ACC112 (cell line): Measurements from ENCODE around the gene GPR3.
"Not testable (repeated sequence)": the region's sequence is repeated elsewhere in the genome, so short reads cannot be mapped to it uniquely, and the experiment has no call there.

Experiments
- H2AFZ ChIP-seq: fragments of 200-600 bp; sonication (generic); one replicate; pipeline ENCODE4 v1.6.0; 2017; ENCODE audit warnings: antibody characterized with exemption, low read length; ENCODE audit not compliant: unreplicated experiment
- H3K27ac ChIP-seq: fragments of 200-600 bp; sonication (generic); 2 replicates; pipeline ENCODE4 v1.5.1; 2014; ENCODE audit warnings: low read depth, mild to moderate bottlenecking, antibody characterized with exemption, low read length, moderate library complexity
- H3K27me3 ChIP-seq: fragments of 200-600 bp; sonication (generic); 2 replicates; pipeline ENCODE4 v1.6.1; 2014; ENCODE audit warnings: mild to moderate bottlenecking, antibody characterized with exemption, low read length, moderate library complexity, mixed read lengths; ENCODE audit not compliant: insufficient read depth
- H3K36me3 ChIP-seq: fragments of 200-600 bp; sonication (generic); 2 replicates; pipeline ENCODE4 v1.6.1; 2016; ENCODE audit warnings: mild to moderate bottlenecking, antibody characterized with exemption, low read length, moderate library complexity, mixed read lengths; ENCODE audit not compliant: insufficient read depth
- H3K4me1 ChIP-seq: fragments of 200-600 bp; sonication (generic); one replicate; pipeline ENCODE4 v1.6.1; 2016; ENCODE audit warnings: low read length, mixed read lengths; ENCODE audit not compliant: insufficient read depth, unreplicated experiment, control insufficient read depth
- H3K4me3 ChIP-seq: fragments of 200-600 bp; sonication (generic); 2 replicates; pipeline ENCODE4 v1.5.1; 2014; ENCODE audit warnings: mild to moderate bottlenecking, low read depth, low read length
- H3K79me2 ChIP-seq: fragments of 200-600 bp; sonication (generic); one replicate; pipeline ENCODE4 v1.6.0; 2016; ENCODE audit warnings: low read length; ENCODE audit not compliant: control insufficient read depth, unreplicated experiment, insufficient read depth

The GPR3 gene

DNA sequence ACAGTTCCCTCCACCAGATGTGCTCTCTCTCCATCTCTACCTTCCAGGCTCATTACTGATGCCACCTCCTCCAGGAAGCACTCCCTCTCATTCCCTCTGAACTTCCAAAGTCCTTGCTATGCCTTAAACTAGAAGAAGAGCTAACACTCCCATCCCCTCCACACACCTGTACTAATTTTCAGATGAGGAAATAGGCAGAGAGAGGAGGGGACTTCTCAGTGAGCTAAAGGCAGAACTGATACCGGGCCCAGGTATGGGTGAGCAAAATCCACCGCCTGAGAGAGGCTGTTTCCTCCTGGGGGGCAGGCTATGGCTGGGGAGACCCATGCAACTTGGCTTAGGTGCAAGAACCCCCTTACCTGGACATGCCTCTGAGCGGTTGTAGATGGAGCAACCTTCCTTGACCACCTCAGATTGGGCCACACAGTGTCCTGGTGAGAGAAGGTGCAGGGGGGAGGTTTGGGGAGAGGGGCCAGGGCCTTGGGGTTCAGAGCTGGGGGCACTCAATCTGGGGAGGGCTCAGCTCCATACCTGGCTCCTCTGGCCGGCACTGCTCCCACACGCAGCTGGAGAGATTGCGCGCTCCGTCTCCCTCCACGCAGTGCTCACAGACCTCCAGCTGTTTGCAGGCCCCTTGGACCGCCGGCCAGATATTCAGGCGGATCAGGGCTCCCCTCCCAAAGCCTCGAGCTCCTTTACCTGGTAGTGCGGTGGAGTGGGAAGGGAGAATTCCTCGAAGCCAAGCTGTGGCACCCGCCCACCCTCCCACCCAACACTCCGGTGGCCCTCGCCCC is 10.3 kb upstream of the GPR3 start:
- Histone ChIP-seq H3K27me3 (no peaks in the 10 kb centered on the region), H2AFZ (no peak overlapping the region), H3K4me1 (no peaks in the 10 kb centered on the region), H3K36me3 (no peaks in the 10 kb centered on the region), H3K4me3 (no peak overlapping the region), H3K27ac (no peak overlapping the region), H3K79me2 (no peaks in the 10 kb centered on the region)

DNA sequence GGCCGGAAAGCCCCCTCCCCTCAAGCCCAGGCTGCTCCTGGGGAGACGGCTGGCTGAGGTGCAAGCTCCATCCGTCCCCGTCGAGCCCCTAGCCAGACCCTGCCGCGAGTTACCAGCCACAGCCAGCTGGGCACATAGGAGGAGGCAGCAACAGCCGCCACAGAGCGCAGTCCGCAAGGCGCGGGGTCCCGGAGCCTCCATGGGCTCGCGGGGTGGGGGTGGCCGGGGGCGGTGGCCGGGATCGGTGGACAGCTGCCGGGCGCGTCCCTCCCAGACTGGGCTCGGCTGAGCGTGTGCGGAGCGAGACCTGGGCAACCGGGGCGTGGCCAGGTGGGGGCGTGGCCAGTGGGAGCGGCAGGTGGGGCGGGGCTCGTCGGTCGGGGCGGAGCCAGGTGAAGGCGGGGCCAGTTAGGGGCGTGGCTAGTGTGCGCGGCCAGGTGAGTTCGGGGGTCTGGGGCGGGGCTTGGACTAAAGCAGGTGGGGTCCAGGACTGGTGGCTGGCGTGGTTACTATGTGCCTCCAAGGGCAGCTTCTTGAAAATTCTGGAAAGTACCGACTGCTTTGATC is 9.3 kb upstream of the GPR3 start, which contains the start of gene CD164L2:
Gene CD164L2 (minus strand): TSS at position 295 of the 567 bp plus-strand sequence. CDS start 94 bp downstream, at position 201.
- Histone ChIP-seq H3K27ac (no peak within 1 kb of the TSS), H2AFZ (no peak within 1 kb of the TSS), H3K4me3 (no peak within 1 kb of the TSS), H3K4me1 (no peaks in the 10 kb centered on the region), H3K79me2 (no peaks in the 10 kb centered on the region), H3K36me3 (no peaks in the 10 kb centered on the region), H3K27me3 (no peaks in the 10 kb centered on the region)

- H3K27ac ChIP-seq, result no peak overlapping the region
- no peak overlapping the region for H3K4me3 ChIP-seq
- H2AFZ ChIP-seq, result no peak overlapping the region
- no peaks in the 10 kb centered on the region for H3K79me2 ChIP-seq
- no peaks in the 10 kb centered on the region for H3K36me3 ChIP-seq
- H3K4me1 ChIP-seq, result no peaks in the 10 kb centered on the region
- H3K27me3 ChIP-seq, result no peaks in the 10 kb centered on the region
Observed at GRCh38 chr1:27383661-27384060, 8.8 kb upstream of the GPR3 start.

- not testable (repeated sequence) for H3K79me2 ChIP-seq, H3K27ac ChIP-seq, H3K4me3 ChIP-seq, H2AFZ ChIP-seq, H3K36me3 ChIP-seq, H3K4me1 ChIP-seq, H3K27me3 ChIP-seq
Observed at GRCh38 chr1:27384797-27385196, 7.6 kb upstream of the GPR3 start.

DNA sequence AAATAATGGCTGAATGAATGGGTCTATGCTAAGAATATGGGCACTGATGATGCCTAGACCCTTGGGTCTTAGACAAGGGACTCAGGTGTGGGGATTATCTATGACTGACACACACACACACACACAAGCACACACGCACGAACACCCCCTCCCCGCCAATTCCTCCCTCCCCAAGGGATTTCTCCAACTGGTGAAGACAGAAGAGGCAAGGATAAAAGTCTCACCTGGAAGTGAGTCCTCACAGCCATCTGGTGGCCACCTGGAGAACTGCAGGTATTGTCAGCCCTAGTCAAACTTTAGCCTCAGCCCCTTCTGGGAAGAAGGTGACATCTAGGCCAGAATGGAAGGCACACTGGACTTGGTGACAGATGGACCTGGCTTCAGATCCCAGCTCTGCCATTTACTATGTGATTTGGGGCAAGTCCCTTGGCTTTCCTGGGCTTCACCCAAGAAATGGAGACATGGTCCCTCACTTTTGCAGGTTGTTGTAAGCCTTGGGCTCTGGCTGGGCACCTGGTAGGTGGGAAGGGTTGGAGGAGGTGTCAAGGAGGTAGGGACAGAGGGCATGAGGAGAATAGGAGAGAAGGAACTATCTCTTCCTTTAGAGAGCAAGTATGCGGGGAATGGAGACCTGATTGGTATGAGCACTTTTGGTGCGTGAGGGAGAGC is 4.0 kb upstream of the GPR3 start:
- Histone ChIP-seq H3K79me2 (peaks cover 9% of the 10 kb centered on the region), H3K4me3 (no peak overlapping the region), H2AFZ (no peak overlapping the region), H3K27me3 (no peaks in the 10 kb centered on the region), H3K27ac (no peak overlapping the region), H3K36me3 (no peaks in the 10 kb centered on the region), H3K4me1 (peaks cover 15% of the 10 kb centered on the region)

- Histone ChIP-seq H2AFZ (no peak overlapping the region), H3K4me1 (peaks cover 24% of the 10 kb centered on the region), H3K27ac (no peak overlapping the region), H3K4me3 (peak overlapping the region; percentile 99), H3K79me2 (peaks cover 12% of the 10 kb centered on the region), H3K36me3 (no peaks in the 10 kb centered on the region), H3K27me3 (no peaks in the 10 kb centered on the region)
Observed at GRCh38 chr1:27391511-27392095, 819 bp upstream of the GPR3 start.

DNA sequence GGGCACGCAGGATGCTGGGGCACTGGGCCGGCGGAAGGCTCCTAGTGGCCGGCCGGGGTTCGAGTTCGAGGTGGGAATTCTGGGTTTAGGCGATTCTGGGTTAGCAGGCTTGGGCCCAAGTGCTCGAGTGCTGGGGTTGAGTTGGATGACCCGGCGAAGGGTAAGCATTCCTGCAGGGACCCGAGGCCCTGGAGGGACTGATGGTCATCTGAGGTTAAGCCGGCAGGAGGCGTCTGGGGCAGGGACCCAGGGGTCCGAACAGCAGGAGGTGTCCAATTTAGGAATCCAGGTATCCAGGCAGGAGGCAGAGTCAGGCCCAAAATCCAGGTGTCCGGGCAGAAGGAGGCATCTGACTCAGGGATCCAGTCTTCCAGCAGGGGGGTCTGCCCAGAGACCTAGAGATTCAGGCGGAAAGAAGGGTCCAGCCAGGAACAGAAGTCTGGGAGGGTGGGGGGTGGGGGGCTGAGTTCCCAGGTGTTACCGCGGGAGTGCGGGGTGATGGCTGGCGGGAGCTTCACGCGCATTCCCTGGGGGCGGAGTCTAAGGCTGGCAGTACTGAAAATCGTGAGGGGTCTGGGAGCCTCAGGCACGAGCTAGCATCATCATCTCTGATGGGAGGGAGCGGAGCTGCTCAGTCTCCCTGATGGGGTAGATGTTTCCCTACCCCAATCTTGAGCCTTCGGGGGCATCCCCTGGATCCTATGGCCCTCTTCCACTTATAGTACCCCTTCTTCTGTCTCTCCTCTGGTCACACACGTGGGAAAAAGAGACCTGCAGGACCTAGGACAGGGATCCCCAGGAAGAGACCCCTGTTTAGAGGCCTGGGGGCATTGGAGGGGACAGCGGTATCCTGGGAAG is 585 bp downstream of the GPR3 start:
- Histone ChIP-seq H3K4me1 (peaks cover 24% of the 10 kb centered on the region), H3K36me3 (no peaks in the 10 kb centered on the region), H2AFZ (peak overlapping the region; percentile 98), H3K79me2 (peaks cover 12% of the 10 kb centered on the region), H3K27me3 (no peaks in the 10 kb centered on the region), H3K27ac (peak overlapping the region; percentile 62; the same call in 1 of the 2 replicates), H3K4me3 (peak overlapping the region; percentile 99)

GRCh38 chr1:27393641-27394281 is 1.3 kb downstream of the GPR3 start:
- Histone ChIP-seq H3K36me3 (no peaks in the 10 kb centered on the region), H3K4me3 (peak overlapping the region; percentile 99)

GRCh38 chr1:27394282-27394658 is 1.8 kb downstream of the GPR3 start:
- Histone ChIP-seq H3K27ac (no peak overlapping the region), H3K79me2 (peaks cover 12% of the 10 kb centered on the region), H3K4me1 (peaks cover 24% of the 10 kb centered on the region), H2AFZ (no peak overlapping the region), H3K4me3 (no peak overlapping the region), H3K36me3 (no peaks in the 10 kb centered on the region), H3K27me3 (no peaks in the 10 kb centered on the region)

More at GRCh38 chr1:27393641-27394281, 1.3 kb downstream of the GPR3 start:
- H3K27ac ChIP-seq, result no peak overlapping the region
- H2AFZ ChIP-seq, result no peak overlapping the region
- peaks cover 24% of the 10 kb centered on the region for H3K4me1 ChIP-seq
- no peaks in the 10 kb centered on the region for H3K27me3 ChIP-seq
- peaks cover 12% of the 10 kb centered on the region for H3K79me2 ChIP-seq
